CD4-positive, alpha-beta T cell treated with Interleukin-12 subunit alpha and Interleukin-12 subunit beta, for 1 hour (primary cell): ENCODE results near the gene GPR78.

Source experiments
- DNase-seq: peaks from one replicate; pipeline ENCODE4 v3.0.0-alpha.2; 2020

Gene GPR78, protein sequence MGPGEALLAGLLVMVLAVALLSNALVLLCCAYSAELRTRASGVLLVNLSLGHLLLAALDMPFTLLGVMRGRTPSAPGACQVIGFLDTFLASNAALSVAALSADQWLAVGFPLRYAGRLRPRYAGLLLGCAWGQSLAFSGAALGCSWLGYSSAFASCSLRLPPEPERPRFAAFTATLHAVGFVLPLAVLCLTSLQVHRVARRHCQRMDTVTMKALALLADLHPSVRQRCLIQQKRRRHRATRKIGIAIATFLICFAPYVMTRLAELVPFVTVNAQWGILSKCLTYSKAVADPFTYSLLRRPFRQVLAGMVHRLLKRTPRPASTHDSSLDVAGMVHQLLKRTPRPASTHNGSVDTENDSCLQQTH

GRCh38 chr4:8580321-8581093 lies at the start of gene GPR78:
TSS of gene GPR78 (plus strand) at chr4:8580392. CDS start at chr4:8580983, 591 bp downstream.
- DNase-seq = no peak

GRCh38 chr4:8532245-8532781 lies 47.9 kb upstream of the GPR78 start:
- DNase-seq = no peak

DNA sequence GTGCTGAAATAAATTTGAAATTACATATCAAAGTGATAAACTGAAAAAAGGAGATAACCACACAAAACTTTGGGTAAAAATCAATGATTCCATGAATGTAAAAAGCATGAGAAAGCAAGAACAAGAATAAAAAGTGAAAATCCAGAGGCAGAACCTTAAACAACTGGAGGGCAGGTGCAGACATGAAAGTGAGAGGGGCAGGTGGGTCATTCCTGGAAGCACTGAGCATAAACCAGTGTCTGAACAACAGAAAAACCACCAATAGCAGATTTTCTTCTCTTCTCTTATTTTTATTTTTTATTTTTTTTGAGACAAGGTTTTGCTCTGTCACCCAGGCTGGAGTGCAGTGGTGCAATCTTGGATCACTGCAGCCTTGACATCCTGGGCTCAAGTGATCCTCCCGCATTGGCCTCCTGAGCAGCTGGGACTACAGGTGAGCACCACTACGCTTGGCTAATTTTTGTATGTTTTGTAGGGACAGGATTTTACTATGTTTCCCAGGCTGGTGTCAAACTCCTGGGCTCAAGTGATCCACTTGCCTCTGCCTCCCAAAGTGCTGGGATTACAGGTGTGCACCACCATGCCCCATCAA lies 46.8 kb upstream of the GPR78 start:
- DNase-seq = no peak

GRCh38 chr4:8534129-8534528 lies 46.1 kb upstream of the GPR78 start:
- no peak for DNase-seq

GRCh38 chr4:8534611-8535010 lies 45.6 kb upstream of the GPR78 start:
- DNase-seq = no peak

GRCh38 chr4:8536467-8536866 lies 43.7 kb upstream of the GPR78 start:
- DNase-seq = no peak

DNA sequence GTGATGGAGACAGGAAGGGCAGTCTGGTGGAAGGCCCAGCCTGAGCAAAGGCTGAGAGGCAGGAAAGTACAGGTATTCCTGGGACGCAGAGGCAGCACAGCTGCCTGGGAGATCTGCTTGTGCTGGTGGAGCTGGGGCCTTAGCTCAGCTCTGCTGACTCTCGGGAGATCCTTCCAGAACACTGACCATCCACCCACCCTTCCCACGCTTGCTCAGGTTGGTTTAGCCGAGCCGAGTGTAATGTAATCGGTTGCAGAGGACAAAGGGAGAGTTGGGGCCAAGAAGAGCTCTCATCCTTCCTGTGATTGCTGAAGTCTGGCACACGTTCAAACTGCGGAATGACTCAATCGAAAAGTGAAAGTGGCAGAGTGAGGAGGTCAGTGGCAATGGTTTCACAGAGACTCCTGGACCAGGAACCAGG lies 43.1 kb upstream of the GPR78 start:
- no peak for DNase-seq

GRCh38 chr4:8538076-8538702 lies 42.0 kb upstream of the GPR78 start:
- DNase-seq = no peak

DNA sequence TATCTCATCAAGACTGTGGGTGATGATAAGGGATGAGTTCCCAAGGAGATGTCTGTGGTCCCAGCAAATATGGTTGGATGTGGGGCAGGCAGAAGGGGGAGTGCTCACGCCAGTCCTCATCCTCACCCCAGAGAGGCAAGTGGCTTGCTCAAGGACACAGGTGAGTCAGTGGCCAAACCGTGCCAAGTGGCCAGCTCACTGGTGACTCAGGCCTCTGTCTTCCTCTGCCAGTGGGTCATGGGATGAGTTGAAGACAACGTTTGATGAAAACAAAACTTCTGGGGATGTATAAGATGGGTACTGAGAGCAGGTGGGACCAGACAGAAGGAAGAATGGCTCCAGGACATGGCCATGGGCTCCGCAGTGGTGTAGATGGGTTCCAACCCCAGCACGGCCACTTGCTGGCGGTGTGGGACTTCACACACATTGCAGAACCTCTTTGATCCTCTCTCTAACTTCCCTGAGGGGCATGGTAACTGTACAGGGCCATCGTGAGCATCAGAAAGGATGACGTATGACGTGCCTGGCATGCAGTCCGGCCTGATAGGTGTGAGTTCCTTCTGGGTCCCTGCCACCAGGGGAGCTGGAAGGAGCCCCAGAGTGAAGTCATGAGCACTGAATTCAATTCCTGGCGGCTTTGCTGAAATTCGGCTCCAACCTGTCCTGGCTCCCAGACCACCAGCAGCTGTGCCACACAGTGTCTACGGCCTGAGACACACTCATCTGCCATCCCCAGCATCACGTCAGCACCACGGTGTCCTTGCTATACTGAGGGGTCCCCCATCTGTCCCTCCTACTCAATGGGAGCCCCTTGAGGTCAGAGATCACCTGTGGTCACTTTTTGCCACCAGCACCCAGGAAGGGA lies 41.3 kb upstream of the GPR78 start:
- no peak for DNase-seq

DNA sequence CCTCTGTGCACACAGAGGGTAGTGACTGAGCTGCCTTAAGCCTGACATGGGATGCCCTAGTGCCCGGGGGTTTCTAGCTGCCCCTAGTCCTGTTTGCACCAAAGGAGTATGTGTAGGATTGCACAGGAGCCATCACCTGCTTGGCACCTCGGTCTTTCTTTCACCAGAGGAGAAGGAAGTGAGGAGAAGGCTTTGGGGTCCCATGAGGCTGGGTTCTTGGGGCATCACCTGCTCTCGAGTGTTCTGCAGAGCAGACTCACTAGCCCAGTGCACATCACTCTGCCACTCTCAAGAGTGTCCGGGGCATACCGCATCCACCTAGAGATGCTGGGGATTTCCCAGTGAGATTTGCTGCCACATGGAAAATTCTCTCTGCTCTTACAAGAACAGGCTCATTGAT lies 40.5 kb upstream of the GPR78 start:
- no peak for DNase-seq

- no peak for DNase-seq
These were observed 40.1 kb upstream of the GPR78 start for GRCh38 chr4:8540072-8540471.

- no peak for DNase-seq
These were observed 39.6 kb upstream of the GPR78 start for GRCh38 chr4:8540586-8540985.

DNA sequence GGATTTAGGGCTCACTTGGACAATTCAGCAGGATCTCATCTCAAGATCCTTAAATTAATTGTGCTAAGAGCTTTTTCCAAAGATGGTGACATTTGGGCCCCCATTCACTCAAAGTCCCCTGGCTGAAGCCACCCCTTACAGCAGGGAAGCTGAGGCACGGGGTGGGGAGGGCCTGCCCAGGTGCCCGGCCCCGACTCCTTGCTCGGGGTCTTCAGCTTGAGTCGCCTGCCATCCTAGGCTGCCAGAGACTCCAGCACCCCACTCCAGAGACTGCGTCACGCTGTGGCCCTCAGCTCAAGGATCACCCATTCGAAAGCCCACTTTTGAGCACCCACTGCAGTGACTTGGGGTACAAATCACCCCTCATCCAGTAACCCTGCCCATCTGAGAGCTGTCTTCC lies 39.2 kb upstream of the GPR78 start:
- DNase-seq = no peak

DNA sequence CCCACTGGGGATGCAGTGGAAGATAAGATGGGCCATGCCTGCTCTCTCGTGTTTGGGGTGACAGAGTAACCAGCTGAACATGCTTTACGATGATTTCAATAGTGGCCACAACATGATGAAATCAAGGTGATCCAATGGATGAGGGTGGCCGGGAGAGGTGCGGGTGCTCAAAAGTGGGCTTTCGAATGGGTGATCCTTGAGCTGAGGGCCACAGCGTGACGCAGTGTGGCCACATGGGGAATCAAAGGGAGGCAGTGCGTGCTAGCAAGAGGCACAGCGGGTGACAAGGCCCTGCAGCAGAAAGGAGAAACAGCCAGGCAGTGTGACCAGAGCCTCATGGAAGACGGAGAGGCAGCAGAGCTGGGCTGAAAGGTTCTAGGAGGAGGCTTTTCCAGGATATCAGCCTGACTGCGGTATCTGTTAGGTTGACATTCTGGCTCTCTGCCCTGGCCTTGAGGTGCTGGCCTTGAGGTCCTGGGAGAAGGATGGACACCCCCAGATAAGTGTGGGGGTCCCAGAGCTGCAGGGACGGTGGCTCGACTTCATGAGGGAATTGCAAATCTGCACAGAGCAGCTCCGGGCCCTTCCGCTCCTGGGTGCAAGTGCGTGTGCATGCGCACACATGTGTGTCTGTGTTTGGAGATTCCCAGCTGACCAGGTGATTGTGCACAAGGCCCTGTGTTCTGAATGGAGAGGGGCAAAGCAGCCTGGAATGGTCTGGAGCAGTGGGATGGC lies 38.0 kb upstream of the GPR78 start:
- no peak for DNase-seq

- DNase-seq = no peak
These were observed 37.2 kb upstream of the GPR78 start for GRCh38 chr4:8542776-8543525.

GRCh38 chr4:8543623-8544022 lies 36.6 kb upstream of the GPR78 start:
- no peak for DNase-seq

GRCh38 chr4:8544282-8544681 lies 35.9 kb upstream of the GPR78 start:
- DNase-seq = no peak

GRCh38 chr4:8544741-8545438 lies 35.3 kb upstream of the GPR78 start:
- no peak for DNase-seq

DNA sequence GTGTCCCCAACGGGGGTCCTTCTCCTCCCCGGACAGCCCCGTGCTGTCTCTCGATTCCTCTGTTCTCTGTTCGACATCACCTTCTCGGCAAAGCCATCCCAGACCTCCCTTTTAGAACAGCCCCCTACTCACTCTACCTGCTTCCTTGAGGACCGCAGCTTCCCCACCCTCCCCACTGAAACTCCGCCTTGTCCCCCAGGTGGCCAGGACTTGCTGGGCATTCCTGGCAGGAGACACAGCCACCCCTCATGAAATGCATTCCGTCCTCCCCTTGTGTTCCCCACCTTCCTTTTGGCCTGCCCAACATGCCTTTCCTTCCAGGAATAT lies 34.8 kb upstream of the GPR78 start:
- DNase-seq = no peak

- DNase-seq = no peak
These were observed 33.5 kb upstream of the GPR78 start for GRCh38 chr4:8546766-8547107.
